Urothelium cell line (cell line): ENCODE results near the gene TADA1.
"Not testable (repeated sequence)": the region's sequence is repeated elsewhere in the genome, so short reads cannot be mapped to it uniquely, and the experiment has no call there.

Experiments used
- DNase-seq: peaks from one replicate; pipeline ENCODE4 v3.0.0; 2011; ENCODE audit warnings: low spot score, mixed read lengths
- FAIRE-seq: peaks from 2 replicates; lab custom pipeline; 2011; peaks lifted over from hg19 to GRCh38; lab: Jason Lieb, UNC

The TADA1 gene

DNA sequence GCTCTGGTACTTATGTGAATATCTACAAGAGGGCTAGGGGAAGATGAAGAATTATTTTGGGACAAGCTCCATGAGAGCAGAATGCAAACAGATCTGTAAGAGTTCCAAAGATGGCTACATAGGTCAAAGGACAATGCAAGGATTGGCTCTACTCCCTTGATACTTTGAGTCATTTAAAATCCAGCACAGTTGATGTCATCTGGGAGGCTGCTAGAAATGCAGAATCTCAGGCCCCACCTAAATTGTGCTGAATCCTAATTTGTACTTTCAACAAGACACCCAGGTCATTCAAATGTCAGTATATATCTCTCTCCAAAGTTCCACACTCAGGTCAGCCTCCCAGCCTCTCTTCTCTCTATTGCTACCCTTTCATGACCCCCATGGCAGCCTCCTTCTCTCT, 23.7 kb upstream of the TADA1 start:
- FAIRE-seq (no peak), DNase-seq (no peak)

DNA sequence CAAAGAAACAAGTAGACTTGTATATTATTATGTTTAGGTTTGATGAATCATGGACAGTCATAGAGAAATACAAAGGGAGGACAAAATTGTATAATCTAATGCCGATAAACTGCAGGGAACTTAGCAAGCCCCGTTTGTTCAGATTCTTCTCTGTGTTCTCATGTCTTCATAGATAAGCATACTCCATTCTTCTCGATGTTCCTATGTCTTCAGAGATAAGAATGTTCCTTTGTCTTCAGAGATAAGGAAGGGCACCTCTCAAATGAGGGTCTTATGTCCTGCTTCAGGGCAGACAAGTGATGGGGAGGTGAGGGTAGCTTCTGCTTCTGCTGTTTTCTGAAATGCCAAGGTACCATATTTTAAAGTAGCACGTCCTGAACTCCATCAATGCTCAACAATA, 19.7 kb upstream of the TADA1 start:
- no peak for FAIRE-seq
- DNase-seq = no peak

DNA sequence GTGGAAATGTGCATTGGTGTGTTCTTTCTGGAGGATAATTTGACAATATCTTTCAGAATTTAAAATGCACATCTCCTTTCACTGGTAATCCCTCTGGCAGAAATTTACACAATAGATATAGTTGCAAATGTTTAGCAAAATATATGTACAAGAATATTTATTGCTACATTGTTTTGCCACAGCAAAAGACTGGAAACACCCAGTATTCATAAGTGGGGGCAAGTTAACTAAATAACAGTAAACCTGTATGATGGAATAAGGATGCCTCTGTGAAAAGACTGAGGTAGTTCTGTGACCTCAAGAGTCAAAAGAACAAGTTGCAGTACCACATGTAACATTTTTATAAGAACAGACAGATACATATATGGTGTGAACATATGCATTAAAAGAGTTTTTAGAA, 13.7 kb upstream of the TADA1 start:
- FAIRE-seq = no peak
- DNase-seq = no peak

DNA sequence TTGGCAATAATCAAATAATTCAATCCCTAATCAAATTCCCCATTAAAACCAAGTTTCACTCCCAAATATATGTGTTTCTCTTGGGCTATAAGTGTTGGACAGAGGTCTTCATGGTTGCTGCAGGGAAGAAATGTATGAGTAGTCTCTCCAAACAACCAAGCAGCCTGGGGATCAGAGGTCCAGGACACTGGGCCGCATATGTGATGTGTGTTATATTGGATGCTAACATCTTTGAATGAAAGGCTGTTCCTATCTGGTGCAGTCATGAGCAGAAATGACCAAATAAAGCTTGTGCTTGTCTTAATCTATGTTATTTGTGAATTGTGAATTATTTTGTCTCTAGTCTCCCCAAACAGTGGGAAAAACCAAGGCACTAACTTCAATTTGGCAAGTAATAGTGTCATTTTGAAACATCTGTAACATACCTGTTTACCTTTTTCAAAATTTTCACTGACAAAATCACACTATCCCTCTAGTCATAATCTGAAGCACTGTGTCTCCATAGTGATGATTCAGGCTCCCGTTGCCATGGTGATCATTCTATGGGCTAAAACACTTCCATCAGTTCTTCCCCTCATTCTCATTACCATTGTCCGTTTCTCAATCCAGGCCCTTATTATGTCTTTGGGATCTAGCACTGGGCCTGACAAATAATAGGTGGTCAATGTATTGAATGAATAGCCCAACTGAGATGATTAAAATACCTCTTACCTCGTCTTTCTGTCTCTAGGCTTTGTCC, 12.5 kb upstream of the TADA1 start:
- no peak for DNase-seq

DNA sequence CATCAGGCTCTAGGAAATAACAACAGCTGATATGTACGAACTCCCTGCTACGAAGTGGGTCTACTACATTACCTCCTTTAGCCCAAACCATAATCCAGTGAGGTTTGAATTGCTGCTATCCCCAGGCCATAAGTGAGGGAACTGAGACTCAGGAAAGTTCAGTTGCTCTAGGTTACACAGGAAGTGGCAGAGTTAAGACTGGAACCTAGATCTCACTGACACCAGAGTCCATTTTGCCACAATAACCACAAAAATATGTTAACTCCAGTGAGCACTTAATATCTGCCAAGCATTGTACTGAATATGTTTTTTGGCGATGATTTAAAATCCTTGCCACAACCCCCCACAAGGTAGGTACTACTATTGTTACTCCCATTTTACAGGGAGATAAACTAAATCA, 8.9 kb upstream of the TADA1 start:
- FAIRE-seq = no peak

More for the DNA sequence above, 12.5 kb upstream of the TADA1 start:
- no peak for FAIRE-seq

DNA sequence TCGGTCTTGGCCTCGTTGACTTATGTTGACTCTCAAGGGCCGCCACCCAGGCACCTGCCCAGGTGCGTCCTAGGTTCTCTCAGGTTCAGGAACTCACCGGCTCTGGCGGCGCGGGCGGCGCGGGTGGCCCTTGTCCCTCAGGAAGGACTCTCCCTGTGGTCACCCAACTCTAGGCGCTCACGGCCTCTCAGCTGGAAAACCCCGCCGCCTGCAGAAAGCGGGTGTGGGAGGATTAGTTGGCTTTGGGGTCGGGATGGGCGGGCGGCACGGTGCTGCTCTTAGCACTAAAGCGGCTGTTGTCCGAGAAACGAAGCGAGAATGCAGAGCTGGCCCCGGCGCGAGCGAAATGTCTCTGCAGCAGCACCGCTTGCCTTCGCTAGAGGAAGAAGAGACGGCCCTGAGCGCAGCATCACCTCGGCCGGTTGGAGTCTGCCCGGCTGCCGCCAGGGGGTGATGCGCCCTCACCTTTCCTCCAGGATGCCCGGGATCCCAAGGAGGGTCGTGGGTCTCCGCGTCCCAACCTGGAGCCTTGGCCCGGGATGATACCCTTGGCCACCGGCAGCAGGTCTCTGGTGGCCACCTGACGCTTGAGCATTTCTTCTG, 8.1 kb upstream of the TADA1 start:
- DNase-seq = no peak
- no peak for FAIRE-seq

More for the DNA sequence above, 8.9 kb upstream of the TADA1 start:
- no peak for DNase-seq

DNA sequence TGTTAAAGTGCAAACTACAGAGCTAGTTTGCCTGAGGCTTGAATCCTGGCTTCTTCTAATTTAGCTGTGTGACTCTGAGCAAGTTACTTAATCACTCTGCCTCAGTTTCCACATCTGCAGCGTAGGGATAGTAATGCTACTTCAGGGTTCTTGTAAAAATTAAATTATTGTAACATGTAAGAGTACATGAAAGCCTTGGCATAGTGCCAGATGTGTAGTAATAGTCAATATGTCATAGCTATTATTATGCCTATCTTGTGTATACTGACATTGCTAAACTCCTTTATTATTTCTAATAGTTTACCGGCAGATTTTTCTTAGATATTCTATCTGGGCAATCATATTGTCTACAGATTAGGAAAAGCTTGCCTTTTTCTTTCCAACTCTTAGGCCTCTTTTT, 6.8 kb upstream of the TADA1 start:
- DNase-seq = no peak
- FAIRE-seq = no peak

DNA sequence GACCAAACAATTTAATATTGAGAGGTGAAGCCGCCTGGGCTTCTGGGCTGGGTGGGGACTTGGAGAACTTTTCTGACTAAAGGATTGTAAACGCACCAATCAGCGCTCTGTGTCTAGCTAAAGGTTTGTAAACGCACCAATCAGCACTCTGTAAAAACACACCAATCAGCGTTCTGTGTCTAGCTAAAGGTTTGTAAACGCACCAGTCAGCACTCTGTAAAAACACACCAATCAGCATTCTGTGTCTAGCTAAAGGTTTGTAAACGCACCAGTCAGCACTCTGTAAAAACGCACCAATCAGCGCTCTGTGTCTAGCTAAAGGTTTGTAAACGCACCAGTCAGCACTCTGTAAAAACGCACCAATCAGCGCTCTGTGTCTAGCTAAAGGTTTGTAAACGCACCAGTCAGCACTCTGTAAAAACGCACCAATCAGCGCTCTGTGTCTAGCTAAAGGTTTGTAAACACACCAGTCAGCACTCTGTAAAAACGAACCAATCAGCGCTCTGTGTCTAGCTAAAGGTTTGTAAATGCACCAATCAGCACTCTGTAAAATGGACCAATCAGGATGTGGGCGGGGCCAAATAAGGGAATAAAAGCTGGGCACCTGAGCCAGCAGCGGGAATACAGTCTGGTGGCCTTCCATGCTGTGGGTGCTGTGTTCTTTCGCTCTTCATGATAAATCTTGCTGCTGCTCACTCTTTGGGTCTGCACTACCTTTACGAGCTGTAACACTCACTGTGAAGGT, 2.3 kb upstream of the TADA1 start:
- DNase-seq, FAIRE-seq: not testable (repeated sequence)

DNA sequence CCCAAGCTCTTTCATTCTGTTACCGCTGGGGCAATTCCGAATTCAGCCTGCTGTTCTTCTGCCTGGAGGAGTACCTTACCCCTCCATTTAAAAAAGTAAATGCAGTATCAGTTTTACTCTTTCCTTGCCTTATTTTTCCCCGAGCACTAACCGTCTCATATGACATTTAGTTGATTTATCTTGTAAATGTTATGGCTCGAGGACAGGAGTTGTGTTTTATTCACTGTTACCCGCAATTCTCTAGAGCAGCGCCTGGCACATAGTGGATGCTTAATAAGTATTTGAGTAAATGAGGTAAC, 425 bp upstream of the TADA1 start:
- DNase-seq = no peak
- FAIRE-seq = no peak

DNA sequence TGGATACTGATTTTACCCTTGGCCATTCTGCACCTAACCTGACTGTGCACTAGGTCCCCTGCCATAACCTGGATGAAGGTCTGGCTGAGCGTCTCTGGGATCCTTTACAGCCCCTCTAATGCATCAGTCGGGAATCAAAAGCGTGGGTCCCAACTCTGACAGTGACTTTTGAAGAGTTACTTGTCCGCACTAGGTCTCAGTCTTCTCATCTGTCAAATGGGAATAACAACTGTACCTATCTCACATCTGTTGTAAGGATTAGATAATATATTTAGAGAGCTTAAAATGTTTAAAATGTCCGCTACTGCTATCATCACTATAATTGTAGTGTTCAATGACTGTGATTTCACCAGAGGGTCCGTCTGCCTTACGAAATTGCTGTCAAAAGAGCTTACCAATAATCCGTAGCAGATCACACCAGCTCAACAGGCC, 746 bp downstream of the TADA1 start:
- FAIRE-seq (no peak), DNase-seq (no peak)

DNA sequence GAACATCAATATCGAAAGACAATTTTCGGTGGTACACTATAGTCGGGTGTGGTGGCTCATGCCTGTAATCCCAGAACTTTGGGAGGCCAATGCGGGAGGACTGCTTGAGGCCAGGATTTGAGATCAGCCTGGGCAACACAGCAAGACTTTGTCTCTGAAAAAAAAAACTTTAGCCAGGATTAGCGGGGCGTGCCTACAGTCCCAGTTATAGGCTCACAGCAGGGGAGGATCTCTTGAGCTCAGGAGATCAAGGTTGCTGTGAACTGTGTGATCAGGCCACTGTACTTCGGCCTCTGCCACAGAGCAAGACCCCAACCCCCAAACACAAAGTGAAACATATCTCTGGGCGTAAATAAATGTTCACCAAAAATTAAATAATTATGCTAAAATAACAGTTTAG, 1.6 kb downstream of the TADA1 start:
- FAIRE-seq = no peak
- DNase-seq = no peak

DNA sequence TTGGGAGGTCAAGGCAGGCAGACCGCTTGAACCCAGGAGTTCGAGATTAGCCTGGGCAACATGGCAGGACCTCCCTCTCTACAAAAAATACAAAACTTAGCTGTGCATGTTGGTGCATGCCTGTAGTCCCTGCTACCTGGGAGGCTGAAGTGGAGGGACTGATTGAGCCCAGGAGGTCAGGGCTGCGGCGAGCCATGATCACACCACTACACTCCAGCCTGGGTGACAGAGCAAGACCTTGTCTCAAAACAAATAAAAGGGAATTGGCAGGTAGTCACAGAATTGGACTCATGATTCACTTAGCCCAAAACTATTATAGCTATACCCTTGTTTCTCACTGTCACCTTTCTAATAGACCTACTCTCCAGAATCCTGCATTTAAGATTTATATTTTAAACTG, 5.5 kb downstream of the TADA1 start:
- FAIRE-seq (no peak), DNase-seq (no peak)

DNA sequence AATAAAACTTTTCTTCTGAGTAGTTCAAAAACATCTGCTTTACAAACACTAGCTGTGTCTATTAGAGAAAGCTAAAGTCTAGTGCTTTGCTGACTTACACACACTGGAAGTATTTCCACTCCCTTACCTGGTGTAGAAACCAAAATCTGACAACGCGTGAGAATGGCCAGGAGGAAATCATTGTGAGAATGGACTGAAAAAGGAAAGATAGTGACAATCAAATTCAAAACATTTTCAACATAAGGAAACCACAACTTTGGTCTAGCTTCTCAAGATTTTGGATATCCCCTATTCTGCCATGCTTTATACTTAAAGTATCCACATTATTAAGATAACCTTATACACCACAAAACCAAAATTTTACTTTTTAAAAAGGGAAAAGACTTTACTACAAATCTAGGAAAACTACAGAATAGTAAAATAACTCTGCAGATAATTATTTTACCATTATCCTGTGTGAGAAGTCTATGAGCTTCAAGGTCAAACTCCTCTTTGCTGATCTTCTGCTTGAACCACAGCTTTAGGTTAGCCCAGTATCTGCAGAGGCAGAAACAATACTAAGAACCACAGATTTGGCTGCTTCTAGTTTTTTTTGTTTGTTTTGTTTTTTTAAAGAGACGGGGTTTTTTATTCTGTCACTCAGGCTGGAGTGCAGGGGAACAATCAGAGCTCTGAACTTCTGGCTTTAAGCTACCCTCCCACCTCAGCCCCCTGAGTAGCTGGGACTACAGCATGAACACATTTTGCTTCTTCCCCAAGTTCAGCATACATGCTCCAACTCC, 6.6 kb downstream of the TADA1 start:
- DNase-seq (no peak), FAIRE-seq (no peak)

DNA sequence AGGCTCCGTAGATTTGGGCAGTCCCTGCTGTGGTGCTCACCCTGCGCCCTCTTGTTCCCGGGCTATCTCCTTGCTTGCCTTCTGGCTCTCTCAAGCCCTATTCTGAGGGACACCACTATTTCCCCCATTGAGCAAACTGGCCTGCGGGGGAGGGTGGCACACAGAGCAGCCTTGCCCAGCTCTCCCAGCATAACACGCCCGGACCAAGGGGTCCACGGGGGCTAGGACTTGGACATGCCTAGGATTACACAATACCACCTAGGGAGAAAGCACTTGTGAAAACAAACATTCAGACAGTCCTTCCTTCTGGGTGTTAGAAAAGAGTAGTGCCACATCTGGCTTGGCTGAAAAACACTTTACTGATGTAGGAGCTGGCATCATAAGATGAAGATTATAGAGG, 7.4 kb downstream of the TADA1 start:
- DNase-seq = no peak
- no peak for FAIRE-seq

DNA sequence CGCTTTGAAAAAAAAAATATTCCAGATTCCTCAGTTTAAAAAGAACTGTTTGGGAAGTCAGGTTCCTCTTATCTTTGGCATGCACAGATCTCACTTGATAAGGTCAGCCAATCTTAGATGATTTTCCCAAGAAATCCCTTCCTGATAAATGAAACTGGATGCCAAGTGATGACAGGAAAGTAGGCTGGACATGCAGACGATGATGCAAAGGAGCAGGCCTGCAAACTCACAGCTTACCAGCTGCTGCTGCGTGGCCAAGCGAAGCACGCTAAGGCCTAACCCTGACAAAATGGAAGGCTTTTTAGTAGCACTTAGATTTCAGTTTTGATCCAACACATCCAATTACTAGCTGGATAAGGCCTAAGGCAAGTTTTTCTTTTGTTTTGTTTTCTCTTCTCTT, 10.1 kb downstream of the TADA1 start:
- FAIRE-seq (no peak), DNase-seq (no peak)

DNA sequence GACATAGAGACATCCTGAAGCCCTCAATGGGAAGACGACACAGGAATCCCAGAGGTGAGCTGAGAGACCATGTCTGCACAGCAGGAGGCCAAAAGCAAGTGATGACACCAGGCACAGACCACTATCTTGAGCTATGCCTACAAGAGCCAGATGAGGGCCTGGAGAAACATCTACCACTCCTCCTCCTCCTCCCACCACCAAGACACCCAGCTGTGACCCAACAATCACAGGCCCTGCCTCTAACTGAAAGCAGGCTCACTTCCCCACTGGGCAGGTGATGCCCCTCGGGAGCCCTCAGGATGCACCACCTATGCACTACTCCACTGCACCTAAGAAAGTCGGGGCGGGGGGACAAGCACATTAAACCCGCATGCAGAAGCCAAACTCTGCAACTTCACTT, 16.5 kb downstream of the TADA1 start:
- FAIRE-seq (no peak), DNase-seq (no peak)

DNA sequence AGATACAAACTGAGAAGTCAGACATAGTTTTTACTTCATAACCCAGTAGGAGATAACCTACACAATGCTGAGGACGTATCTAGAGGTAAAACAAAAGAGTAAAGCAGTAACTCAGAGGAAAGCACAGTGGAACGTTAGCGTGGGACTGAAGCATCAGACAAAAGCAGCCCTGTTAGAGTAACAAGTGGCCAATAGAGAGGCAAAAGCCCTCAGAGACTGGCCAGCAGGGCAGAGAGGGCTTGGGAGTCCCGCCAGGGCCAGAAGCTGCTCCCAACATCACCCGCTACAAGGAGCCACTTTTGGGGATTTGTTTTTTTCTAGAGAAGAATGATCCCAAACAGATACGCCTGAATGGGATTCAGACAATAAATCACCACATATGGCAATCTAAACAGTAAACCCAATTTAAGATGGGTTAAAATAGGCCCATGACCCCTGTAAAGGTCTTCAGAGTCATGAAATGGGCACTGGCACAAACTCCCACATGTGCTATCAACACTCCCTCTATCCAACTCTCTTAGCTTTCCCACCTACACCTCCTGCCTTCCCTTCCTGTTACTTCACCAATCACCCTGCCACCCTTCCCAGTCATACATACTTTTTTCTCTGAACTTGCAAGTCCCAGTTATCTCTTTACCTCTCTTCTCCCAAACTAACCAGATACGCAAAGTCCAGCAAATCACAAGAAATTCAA, 17.2 kb downstream of the TADA1 start:
- DNase-seq = no peak
- FAIRE-seq = no peak

DNA sequence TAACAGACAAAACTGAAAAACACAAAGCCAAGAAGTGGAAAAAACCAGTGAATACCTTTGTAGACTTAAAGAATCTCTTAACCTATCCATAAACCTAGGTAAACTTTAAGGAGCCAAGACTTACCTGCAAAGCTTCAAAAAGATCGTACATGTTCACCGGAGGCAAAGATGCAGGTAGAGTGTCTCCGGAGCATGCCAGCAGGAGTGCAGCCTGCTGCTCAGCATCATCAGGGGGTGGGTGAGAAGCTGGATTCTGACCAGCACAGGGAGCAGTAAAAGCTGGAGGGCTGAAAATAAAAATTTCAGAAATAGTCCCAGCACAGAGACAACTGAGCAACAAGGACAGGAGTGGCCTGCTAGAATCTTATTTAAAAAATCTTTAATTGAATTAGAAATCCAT, 18.1 kb downstream of the TADA1 start:
- no peak for DNase-seq
- FAIRE-seq = no peak

DNA sequence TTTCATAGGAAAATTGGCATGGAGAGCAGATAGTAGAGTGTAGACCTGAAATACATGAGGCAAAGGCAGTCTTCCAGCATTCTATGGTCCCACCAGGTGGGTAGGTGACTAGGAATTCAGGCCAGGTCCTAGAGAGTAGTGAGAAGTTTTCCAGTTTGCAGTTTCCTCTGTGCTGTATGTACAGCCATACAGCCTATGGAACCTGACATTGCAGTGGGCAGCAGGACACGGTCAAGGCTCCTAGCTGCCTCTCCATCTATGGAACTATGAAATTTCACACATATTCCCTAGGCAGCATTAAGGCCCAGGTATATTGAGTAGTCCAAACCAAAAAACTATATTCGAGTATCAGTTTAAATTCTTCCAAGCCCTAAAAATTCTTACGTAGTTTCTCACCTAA, 20.5 kb downstream of the TADA1 start:
- DNase-seq = no peak
- FAIRE-seq = no peak

DNA sequence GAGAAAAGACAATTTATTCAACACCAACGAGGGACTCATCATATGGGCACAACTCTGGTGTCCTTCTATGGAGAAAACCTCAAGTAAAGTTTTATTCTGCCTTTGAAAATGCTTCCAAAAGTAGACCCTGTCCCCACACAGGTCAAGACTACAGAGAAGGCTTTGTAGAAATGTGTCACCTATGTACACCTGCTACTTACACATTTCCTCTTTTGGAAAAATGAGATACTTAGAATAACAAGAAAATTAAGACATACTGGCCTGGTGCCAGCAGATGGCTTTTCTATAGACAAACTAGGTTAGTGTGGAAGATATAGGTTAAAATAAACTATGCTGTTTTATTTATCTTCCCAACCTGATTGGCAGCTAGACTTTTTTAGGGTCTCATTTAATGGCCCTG, 23.1 kb downstream of the TADA1 start:
- FAIRE-seq (no peak), DNase-seq (no peak)

DNA sequence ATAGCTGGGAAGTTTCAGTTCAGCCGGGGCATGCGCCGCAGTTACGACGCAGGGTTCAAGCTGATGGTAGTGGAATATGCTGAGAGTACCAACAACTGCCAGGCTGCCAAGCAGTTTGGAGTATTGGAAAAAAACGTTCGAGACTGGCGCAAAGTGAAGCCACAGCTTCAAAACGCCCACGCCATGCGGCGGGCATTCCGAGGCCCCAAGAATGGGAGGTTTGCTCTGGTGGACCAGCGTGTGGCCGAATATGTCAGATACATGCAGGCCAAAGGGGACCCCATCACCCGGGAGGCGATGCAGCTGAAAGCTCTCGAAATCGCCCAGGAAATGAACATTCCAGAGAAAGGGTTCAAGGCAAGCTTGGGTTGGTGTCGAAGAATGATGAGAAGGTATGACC, 26.9 kb downstream of the TADA1 start:
- FAIRE-seq = no peak

More for the DNA sequence above, 26.9 kb downstream of the TADA1 start:
- no peak for DNase-seq
